DMS53 (cell line): ENCODE results near the gene PEX10.
"Not testable (repeated sequence)": the region's sequence is repeated elsewhere in the genome, so short reads cannot be mapped to it uniquely, and the experiment has no call there.

Experiments used
- DNase-seq: peaks from one replicate; lab custom pipeline; 2025; lab: John Stamatoyannopoulos, UW

PEX10 gene

GRCh38 chr1:2443277-2444137, 31.1 kb upstream of the PEX10 start:
- peak; percentile 46 for DNase-seq

DNA sequence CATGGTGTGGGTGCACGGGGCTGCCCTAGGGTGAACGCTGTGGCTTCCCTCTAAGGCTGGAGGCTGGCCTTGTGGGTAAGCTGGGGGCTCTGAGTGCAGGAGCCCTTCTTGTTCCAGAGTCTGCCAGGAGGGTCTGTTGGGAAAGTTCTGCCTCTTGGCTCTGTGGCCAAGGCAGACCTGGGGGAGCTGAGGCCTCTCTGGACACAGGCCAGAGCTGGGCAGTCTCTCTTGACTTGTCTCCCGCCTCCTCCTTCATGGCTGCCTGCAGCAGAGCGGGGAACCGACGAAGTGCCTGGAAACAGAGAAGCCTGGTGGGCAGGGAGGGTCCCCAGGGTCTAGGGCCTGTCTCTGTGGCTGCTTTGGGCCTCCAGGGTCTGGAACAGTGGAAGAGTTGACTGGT, 30.3 kb upstream of the PEX10 start:
- no peak for DNase-seq

- no peak for DNase-seq
Observed at GRCh38 chr1:2441746-2442145, 29.4 kb upstream of the PEX10 start.

DNA sequence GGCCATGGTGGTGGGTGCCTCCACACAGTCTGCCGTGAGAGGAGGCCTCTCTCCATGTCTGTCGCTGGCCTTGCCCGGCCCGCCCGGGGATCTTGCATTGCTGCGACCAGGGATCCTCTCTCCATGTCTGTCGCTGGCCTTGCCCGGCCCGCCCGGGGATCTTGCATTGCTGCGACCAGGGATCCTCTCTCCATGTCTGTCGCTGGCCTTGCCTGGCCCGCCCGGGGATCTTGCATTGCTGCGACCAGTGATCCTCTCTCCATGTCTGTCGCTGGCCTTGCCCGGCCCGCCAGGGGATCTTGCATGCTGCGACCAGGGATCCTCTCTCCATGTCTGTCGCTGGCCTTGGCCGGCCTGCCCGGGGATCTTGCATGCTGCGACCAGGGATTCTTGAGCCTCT, 28.0 kb upstream of the PEX10 start:
- DNase-seq = not testable (repeated sequence)

DNA sequence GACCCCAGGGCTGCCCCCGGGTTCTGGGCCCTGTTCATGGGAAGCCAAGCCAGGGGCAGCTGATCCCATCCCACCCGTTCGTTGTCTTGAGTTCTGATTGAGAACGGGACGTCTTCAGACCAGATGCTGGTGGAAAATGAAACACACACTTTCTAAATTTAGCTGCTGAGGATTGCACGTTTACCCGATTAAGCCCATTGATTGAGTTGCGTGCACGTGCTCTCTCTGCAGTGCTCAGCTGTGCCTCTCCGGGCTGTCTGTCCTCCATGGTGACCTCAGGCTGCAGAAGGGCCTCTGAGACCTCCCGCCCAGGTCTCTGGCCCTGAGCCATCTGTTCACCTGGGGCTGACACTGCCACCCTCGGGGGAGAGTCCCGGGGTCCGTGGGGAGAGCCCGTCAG, 27.0 kb upstream of the PEX10 start:
- DNase-seq = no peak

DNA sequence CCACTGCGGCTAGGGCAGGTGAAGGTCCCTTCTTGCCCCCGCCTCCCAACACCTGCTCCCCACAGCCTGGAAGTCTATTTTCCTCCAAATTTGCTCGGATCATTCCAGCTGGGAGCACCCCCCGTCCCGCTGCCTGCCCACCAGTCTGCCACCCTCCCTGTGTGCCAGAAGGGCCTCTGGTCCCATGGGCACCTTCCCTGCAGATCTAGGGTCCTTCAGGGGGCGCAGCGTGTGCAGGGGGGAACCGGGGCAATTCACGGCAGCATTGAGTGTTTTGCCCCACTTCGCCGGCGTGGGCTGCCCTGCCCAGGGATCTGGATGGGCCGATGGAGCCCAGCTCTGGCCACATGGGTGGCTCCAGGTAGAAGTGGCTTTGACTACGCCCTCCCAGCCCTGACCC, 26.3 kb upstream of the PEX10 start:
- DNase-seq = no peak

DNA sequence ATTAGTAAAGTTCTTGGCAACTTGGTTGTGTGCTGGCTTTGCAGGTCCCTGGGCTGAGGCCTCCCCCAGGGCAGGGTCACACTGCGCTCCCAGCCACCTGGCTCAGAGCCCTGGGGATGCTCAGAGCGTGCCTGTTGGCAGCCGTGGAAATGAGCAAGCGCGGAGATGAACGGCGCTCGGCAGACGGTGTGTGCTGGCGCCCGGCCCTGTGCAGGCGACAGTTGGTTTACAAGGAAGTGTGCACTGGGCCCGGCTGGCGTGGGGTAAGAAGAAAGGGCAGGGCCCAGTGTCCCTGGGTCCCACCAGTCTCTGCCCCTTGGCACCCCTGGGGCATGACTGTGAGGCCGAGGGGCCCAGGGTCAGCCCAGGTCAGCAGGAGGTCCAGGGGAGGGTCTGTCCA, 25.7 kb upstream of the PEX10 start:
- no peak for DNase-seq

- DNase-seq = no peak
Observed at GRCh38 chr1:2437617-2438016, 25.3 kb upstream of the PEX10 start.

DNA sequence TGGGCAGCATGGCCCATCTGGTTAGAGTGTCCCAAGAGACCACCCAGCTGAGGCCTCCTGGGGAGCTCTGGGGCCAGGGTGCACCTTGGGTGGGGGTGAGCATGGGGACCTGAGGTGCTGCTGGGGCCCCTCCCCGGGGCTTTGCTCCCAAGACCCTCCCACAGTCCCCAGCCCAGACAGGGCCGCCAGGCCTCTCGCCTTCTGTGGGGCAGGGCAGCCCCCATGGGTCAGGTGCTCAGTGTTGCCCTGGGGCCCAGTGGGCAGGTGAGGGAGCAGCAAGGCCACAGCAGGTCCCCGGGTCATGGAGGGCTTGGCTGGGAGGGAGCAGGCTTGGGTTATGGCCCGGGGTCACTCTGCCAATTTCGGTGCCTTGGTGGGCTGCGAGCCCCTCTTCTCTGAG, 24.5 kb upstream of the PEX10 start:
- no peak for DNase-seq

- no peak for DNase-seq
Observed at GRCh38 chr1:2435746-2436355, 23.5 kb upstream of the PEX10 start.

DNA sequence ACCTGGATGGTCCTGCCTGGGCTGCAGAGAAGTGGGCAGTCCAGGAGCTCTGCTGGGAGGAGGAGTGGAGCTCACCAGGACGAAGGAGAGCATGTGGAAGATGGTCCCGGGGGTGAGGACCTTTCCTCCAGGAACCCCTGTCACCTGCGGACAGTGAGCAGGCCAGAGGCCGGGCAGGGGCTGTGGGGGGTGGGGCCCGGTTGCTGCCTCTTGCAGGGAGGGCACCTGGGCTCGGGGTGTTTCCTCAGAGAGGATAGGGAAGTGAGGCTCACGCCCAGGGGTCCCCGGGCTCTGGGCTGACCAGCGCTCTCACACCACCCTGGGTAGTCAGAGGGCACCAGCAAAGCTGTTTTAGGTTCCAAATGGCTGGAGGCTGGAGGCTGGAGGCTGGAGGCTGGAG, 22.7 kb upstream of the PEX10 start:
- no peak for DNase-seq

- no peak for DNase-seq
Observed at GRCh38 chr1:2433936-2434655, 21.7 kb upstream of the PEX10 start.

- DNase-seq = no peak
Observed at GRCh38 chr1:2433196-2433595, 20.8 kb upstream of the PEX10 start.

- DNase-seq = no peak
Observed at GRCh38 chr1:2432441-2432844, 20.1 kb upstream of the PEX10 start.

DNA sequence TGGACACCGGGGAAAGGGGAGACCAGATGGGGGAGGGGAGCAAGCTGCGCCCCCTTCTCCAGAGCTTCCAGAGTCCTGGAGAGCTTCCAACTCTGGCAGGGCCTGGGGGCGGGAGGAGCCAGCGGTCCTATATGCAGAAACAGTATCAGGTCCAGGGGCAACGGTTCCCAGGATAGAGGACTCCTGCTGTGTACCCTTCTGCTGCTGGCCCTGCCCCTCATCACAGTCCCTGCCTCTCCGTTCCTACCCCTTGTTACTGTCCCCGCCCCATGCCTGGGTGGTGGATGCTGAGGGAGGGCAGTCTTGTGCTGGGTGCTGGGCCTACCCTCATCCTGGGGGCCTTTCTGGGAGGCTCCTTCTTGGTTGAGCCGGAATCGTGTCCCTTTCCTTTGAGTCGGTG, 19.2 kb upstream of the PEX10 start:
- DNase-seq = no peak

DNA sequence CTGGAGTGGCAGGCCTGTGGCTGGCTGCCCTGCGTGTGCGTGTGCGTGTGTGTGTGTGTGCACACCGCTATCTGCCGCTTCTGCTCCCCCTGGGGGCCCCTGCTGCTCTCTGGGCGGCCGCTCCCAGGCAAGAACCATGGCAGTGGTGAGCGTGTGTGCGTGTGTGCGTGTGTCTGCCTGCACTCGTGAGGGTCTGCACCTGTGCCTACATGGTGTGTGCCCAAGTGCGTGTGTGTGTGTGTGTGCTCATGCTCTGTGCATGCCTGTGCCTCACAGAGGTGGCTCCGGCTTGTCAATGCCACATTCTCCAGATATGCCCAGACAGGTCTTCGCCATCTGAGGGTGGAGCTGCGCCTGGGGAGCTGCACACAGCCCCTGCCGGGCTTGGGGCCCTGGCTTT, 18.7 kb upstream of the PEX10 start:
- no peak for DNase-seq

- no peak for DNase-seq
Observed at GRCh38 chr1:2430592-2430973, 18.2 kb upstream of the PEX10 start.

- peak; percentile 50 for DNase-seq
Observed at GRCh38 chr1:2429780-2430591, 17.6 kb upstream of the PEX10 start.

- DNase-seq = no peak
Observed at GRCh38 chr1:2428490-2428889, 16.1 kb upstream of the PEX10 start.

GRCh38 chr1:2427976-2428375, 15.6 kb upstream of the PEX10 start:
- no peak for DNase-seq

DNA sequence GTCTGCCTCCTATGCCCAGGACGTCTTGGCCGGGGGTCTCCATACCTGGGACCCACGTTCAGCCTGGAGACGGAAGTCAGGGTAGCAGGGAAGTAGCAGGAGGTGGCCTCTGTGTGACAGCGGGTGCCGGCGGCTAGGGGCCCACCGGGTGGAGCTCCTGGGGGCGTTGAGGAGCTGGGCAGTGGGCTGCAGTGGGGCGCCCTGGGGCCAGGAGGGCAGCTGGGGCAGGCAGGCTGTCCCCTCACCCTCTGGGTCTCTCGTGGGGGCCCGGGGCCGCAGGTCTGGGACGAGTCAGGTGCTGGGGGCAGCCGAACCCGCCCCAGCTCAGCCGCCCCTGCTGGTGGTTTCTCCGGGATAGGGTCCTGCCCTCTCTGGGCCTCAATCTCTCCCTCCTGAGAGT, 14.7 kb upstream of the PEX10 start:
- no peak for DNase-seq

- DNase-seq = no peak
Observed at GRCh38 chr1:2426540-2426939, 14.2 kb upstream of the PEX10 start.
